Measurements from ENCODE around the gene CCDC30.

The CCDC30 gene

GRCh38 chr1:42431514-42431913 lies 31.6 kb upstream of the CCDC30 start:
- H3K27ac Mint-ChIP-seq, result no peak overlapping the region
- no peaks in the 10 kb centered on the region for H3K36me3 Mint-ChIP-seq
- CTCF ChIA-PET, result no interaction called here
- no peaks in the 10 kb centered on the region for H3K4me1 Mint-ChIP-seq
- no peaks in the 10 kb centered on the region for H3K9me3 Mint-ChIP-seq
- no peaks in the 10 kb centered on the region for H3K27me3 Mint-ChIP-seq
- no peak overlapping the region for H3K4me3 Mint-ChIP-seq
- no peak for DNase-seq

- H3K4me3 Mint-ChIP-seq, result no peak overlapping the region
Observed at GRCh38 chr1:42432714-42433113, 30.4 kb upstream of the CCDC30 start.

GRCh38 chr1:42433369-42433768 lies 29.7 kb upstream of the CCDC30 start:
- Mint-ChIP-seq H3K9me3 (no peaks in the 10 kb centered on the region), H3K36me3 (no peaks in the 10 kb centered on the region), H3K4me1 (no peaks in the 10 kb centered on the region), H3K27ac (no peak overlapping the region), H3K4me3 (no peak overlapping the region), H3K27me3 (no peaks in the 10 kb centered on the region)
- DNase-seq, result no peak
- CTCF ChIA-PET, result no interaction called here

More at GRCh38 chr1:42432714-42433113, 30.4 kb upstream of the CCDC30 start:
- H3K27me3 Mint-ChIP-seq, result no peaks in the 10 kb centered on the region
- H3K9me3 Mint-ChIP-seq, result no peaks in the 10 kb centered on the region
- H3K27ac Mint-ChIP-seq, result no peak overlapping the region
- DNase-seq, result no peak
- CTCF ChIA-PET, result no interaction called here
- H3K36me3 Mint-ChIP-seq, result no peaks in the 10 kb centered on the region
- H3K4me1 Mint-ChIP-seq, result no peaks in the 10 kb centered on the region

- H3K9me3 Mint-ChIP-seq, result no peaks in the 10 kb centered on the region
- CTCF ChIA-PET, result no interaction called here
- no peaks in the 10 kb centered on the region for H3K27me3 Mint-ChIP-seq
- H3K36me3 Mint-ChIP-seq, result no peaks in the 10 kb centered on the region
- no peak overlapping the region for H3K27ac Mint-ChIP-seq
- DNase-seq, result no peak
- H3K4me1 Mint-ChIP-seq, result no peaks in the 10 kb centered on the region
- no peak overlapping the region for H3K4me3 Mint-ChIP-seq
Observed at GRCh38 chr1:42434340-42434739, 28.7 kb upstream of the CCDC30 start.

- H3K9me3 Mint-ChIP-seq, result no peaks in the 10 kb centered on the region
- no peaks in the 10 kb centered on the region for H3K27me3 Mint-ChIP-seq
- H3K4me1 Mint-ChIP-seq, result no peaks in the 10 kb centered on the region
- no peak overlapping the region for H3K4me3 Mint-ChIP-seq
- DNase-seq, result no peak
- no peaks in the 10 kb centered on the region for H3K36me3 Mint-ChIP-seq
- H3K27ac Mint-ChIP-seq, result no peak overlapping the region
- CTCF ChIA-PET, result no interaction called here
Observed at GRCh38 chr1:42439940-42440339, 23.1 kb upstream of the CCDC30 start.

- no peak for DNase-seq
- H3K4me1 Mint-ChIP-seq, result no peaks in the 10 kb centered on the region
- no peaks in the 10 kb centered on the region for H3K27me3 Mint-ChIP-seq
- H3K36me3 Mint-ChIP-seq, result no peaks in the 10 kb centered on the region
- no peaks in the 10 kb centered on the region for H3K9me3 Mint-ChIP-seq
- no peak overlapping the region for H3K27ac Mint-ChIP-seq
- no peak overlapping the region for H3K4me3 Mint-ChIP-seq
- CTCF ChIA-PET, result no interaction called here
Observed at GRCh38 chr1:42442662-42443061, 20.4 kb upstream of the CCDC30 start.

GRCh38 chr1:42449256-42449655 lies 13.8 kb upstream of the CCDC30 start:
- H3K4me1 Mint-ChIP-seq, result peaks cover 7% of the 10 kb centered on the region
- DNase-seq, result no peak
- no peaks in the 10 kb centered on the region for H3K36me3 Mint-ChIP-seq
- H3K9me3 Mint-ChIP-seq, result no peaks in the 10 kb centered on the region
- H3K27me3 Mint-ChIP-seq, result no peaks in the 10 kb centered on the region
- no peak overlapping the region for H3K4me3 Mint-ChIP-seq
- CTCF ChIA-PET, result no interaction called here
- H3K27ac Mint-ChIP-seq, result no peak overlapping the region

GRCh38 chr1:42450061-42450460 lies 13.0 kb upstream of the CCDC30 start:
- no peaks in the 10 kb centered on the region for H3K36me3 Mint-ChIP-seq
- no peak for DNase-seq
- peaks cover 9% of the 10 kb centered on the region for H3K4me1 Mint-ChIP-seq
- no peaks in the 10 kb centered on the region for H3K9me3 Mint-ChIP-seq
- CTCF ChIA-PET, result no interaction called here
- no peaks in the 10 kb centered on the region for H3K27me3 Mint-ChIP-seq
- no peak overlapping the region for H3K27ac Mint-ChIP-seq
- no peak overlapping the region for H3K4me3 Mint-ChIP-seq

GRCh38 chr1:42453386-42453785 lies 9.7 kb upstream of the CCDC30 start:
- Mint-ChIP-seq H3K27ac (no peak overlapping the region), H3K4me3 (no peak overlapping the region), H3K4me1 (peaks cover 34% of the 10 kb centered on the region), H3K36me3 (peaks cover 14% of the 10 kb centered on the region), H3K9me3 (no peaks in the 10 kb centered on the region), H3K27me3 (no peaks in the 10 kb centered on the region)
- CTCF ChIA-PET, result no interaction called here
- no peak for DNase-seq

GRCh38 chr1:42454403-42454802 lies 8.7 kb upstream of the CCDC30 start:
- Mint-ChIP-seq H3K4me3 (no peak overlapping the region), H3K27ac (no peak overlapping the region), H3K9me3 (no peaks in the 10 kb centered on the region), H3K36me3 (peaks cover 22% of the 10 kb centered on the region), H3K4me1 (peaks cover 41% of the 10 kb centered on the region), H3K27me3 (no peaks in the 10 kb centered on the region)
- no peak for DNase-seq
- CTCF ChIA-PET, result no interaction called here

- Mint-ChIP-seq H3K27ac (peak within 1 kb of the TSS; percentile 97), H3K4me3 (peak within 1 kb of the TSS; percentile 92), H3K9me3 (no peaks in the 10 kb centered on the region), H3K36me3 (peaks cover 39% of the 10 kb centered on the region), H3K27me3 (no peaks in the 10 kb centered on the region), H3K4me1 (peaks cover 47% of the 10 kb centered on the region)
- CTCF ChIA-PET, result interaction anchor here (1.0 kb wide), 1 partner anchor 96 kb away, joined by 3 read pairs; no protein-coding TSS in a partner anchor
- DNase-seq, result peak; percentile 93
Observed at GRCh38 chr1:42456010-42456753, 6.9 kb upstream of the CCDC30 start, which contains the start of the genes PPCS and ZMYND12. TSS of gene PPCS (plus strand) at chr1:42456543. CDS start at chr1:42456566, 23 bp downstream. TSS of gene ZMYND12 (minus strand) at chr1:42456022. CDS start at chr1:42455997, 25 bp downstream.

- no peaks in the 10 kb centered on the region for H3K27me3 Mint-ChIP-seq
- H3K27ac Mint-ChIP-seq, result peak overlapping the region; percentile 97
- peak; percentile 77 for DNase-seq
- peaks cover 43% of the 10 kb centered on the region for H3K36me3 Mint-ChIP-seq
- H3K4me3 Mint-ChIP-seq, result peak overlapping the region; percentile 92
- peaks cover 48% of the 10 kb centered on the region for H3K4me1 Mint-ChIP-seq
- CTCF ChIA-PET, result interaction anchor here (1.0 kb wide), 1 partner anchor 96 kb away, joined by 3 read pairs; no protein-coding TSS in a partner anchor
- no peaks in the 10 kb centered on the region for H3K9me3 Mint-ChIP-seq
Observed at GRCh38 chr1:42456754-42457089, 6.4 kb upstream of the CCDC30 start.

GRCh38 chr1:42461196-42461595 lies 1.9 kb upstream of the CCDC30 start:
- peaks cover 57% of the 10 kb centered on the region for H3K4me1 Mint-ChIP-seq
- H3K9me3 Mint-ChIP-seq, result no peaks in the 10 kb centered on the region
- H3K36me3 Mint-ChIP-seq, result peaks cover 48% of the 10 kb centered on the region
- no peak overlapping the region for H3K4me3 Mint-ChIP-seq
- H3K27me3 Mint-ChIP-seq, result peaks cover 10% of the 10 kb centered on the region
- DNase-seq, result no peak
- CTCF ChIA-PET, result no interaction called here
- no peak overlapping the region for H3K27ac Mint-ChIP-seq

GRCh38 chr1:42463921-42464320 lies 835 bp downstream of the CCDC30 start:
- CTCF ChIA-PET, result no interaction called here
- Mint-ChIP-seq H3K27ac (no peak overlapping the region), H3K27me3 (peaks cover 10% of the 10 kb centered on the region)

GRCh38 chr1:42466030-42466429 lies 2.9 kb downstream of the CCDC30 start:
- Mint-ChIP-seq H3K9me3 (no peaks in the 10 kb centered on the region), H3K27ac (no peak overlapping the region), H3K27me3 (peaks cover 10% of the 10 kb centered on the region), H3K4me1 (peaks cover 24% of the 10 kb centered on the region), H3K4me3 (no peak overlapping the region), H3K36me3 (peaks cover 10% of the 10 kb centered on the region)
- CTCF ChIA-PET, result no interaction called here
- DNase-seq, result no peak

More at GRCh38 chr1:42463921-42464320, 835 bp downstream of the CCDC30 start:
- no peak for DNase-seq
- peaks cover 29% of the 10 kb centered on the region for H3K36me3 Mint-ChIP-seq
- H3K9me3 Mint-ChIP-seq, result no peaks in the 10 kb centered on the region
- H3K4me1 Mint-ChIP-seq, result peaks cover 36% of the 10 kb centered on the region
- H3K4me3 Mint-ChIP-seq, result peak overlapping the region; percentile 67

Data from activated naive CD4-positive, alpha-beta T cell treated with anti-CD3 and anti-CD28 coated beads, Interleukin-2, amount 10 ng/mL, durations not matched to agents 7 days and 5 days (primary cell).